HUDEP-2 (cell line): Measurements from ENCODE around the gene PDLIM5.
"Not testable (repeated sequence)": the region's sequence is repeated elsewhere in the genome, so short reads cannot be mapped to it uniquely, and the experiment has no call there.

Experiments
- DNase-seq, 76 experiments: peaks; one replicate each; lab custom pipeline; 2025; ENCODE audit not compliant: unreplicated experiment in 76 of 76; lab: John Stamatoyannopoulos, UW

The PDLIM5 gene

DNA sequence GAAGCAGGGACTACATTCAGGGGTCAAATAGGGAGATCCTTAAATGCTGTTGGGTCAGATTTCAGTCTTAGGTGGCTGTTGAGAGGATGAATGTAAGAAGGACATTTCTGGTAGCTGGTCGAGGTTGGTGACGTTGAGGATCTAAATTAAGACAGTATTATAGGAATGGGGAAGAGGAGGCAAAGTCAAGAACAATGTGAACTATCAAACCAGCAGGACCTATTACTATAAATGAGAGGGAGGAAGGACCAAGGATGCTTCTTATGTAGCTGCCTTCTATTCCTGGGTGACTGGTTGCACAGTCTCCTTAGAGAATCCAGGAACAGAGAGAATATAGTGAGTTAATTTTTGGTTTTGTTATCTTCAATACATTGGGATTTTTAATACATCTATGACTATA, 187.6 kb downstream of the PDLIM5 start:
- no peak for DNase-seq

DNA sequence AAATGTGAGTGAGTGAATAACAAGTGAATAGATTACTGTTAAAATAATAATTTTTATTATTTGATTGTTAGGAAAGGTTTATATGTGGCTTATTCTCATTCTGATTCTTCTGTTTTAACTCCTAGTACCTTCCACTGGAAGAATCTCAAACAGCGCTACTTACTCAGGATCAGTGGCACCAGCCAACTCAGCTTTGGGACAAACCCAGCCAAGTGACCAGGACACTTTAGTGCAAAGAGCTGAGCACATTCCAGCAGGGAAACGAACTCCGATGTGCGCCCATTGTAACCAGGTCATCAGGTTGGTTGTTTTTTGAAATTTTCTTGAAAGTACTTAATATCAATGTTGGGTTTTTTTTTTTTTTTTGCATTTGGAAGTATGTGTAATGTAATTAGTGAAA, 188.4 kb downstream of the PDLIM5 start:
- DNase-seq = no peak

DNA sequence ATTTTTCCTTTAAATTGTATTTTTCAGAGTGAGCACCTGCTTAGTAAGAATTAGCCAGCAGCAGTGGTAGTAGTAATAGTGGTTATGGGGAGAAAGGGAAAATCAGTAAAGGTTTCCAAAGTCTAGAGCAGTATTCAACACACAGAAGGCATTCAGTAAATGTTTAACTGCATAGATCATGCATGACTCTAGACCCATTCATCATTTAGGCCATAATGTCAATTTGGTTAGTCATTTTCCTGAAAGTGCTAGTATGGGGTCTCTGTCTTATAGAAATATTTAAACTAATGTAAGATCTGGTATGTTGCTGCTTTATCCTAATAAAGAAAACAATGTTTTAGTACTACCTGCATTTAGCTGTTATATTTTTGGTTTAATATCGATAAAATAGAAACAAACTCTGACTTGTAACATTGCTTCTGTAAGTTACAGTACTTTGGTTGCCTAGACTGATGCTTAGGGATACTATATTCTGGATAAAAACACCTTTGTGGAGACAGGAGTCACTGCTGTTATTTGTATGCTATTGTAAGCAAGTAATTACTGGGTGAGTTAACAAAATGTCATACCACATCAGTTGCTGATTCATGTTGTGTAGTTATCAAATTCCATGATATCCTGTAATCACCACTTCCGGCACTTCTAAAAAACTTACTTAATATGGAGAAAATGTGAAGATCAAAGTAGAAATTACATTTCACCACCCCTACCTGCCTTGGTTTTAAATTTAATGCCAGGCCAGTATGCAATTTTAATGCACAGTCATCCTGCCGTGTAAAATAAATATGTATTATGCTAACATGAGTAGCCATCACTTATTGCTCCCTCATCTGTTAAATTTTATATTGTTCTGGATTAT, 190.2 kb downstream of the PDLIM5 start:
- DNase-seq = no peak

DNA sequence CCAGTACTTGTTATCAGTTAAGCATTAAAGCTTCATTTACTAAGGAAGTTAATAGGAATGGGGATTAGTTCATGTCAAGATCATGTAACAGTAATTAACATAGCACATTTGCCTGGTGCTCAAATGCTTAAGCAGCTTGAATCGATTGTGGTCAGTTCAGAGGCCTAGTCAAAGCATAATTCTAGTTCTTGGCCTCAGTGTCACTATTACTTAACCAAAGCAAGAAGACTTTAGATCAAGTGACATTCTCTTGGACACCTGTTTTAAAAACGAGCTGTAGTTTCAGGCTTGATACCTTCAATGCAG, 190.8 kb downstream of the PDLIM5 start:
- no peak for DNase-seq

DNA sequence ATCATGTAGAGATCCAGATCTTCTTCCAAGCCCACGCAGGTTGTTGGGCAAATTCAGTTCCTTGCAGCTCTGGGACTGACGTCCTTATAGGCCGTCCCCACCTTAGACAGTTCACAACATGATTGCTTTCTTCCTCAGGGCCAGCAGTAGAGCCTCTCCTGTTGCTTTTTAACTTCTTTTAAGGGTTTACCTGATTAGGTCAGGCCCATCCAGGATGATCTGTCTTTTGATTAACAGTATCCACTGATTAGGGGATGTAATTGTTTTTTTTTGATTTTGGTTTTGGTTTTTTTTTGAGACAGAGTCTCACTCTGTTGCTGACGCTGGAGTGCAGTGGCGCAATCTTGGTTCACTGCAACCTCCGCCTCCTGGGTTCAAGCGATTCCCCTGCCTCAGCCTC, 197.0 kb downstream of the PDLIM5 start:
- no peak for DNase-seq

DNA sequence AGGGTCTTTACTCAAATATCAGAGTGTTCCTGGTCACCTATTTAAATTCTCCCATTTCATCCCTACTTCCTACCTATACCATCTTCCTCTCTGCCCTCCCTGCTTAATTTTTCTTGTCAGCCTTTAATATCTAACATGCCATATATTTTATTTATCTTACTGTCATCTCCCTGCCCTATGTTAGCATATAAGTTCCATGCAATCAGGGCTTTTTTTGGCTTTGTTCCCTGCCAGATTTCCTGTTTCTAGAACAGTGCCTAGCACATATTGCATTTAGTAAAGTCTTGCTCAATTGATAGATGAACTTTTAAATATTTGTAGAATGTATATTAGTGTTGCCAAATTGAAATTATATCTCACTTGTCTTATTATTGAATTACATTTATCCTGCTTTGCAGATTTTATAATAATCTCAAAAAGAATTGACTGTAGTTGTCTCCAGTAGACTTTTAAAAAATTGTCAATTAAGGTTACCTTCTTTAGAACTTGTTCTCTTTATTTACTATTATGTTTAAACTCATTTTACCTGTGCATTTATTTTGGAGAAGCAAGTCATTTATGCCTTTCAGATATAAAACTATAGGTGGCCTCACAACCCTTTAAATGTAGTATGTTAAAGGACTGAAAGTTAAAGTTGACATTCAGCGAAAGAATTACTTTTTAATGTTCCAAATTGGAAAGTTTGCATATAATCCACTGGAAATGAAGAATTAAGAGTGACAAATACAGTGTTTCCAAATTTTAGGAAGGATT, 197.8 kb downstream of the PDLIM5 start:
- DNase-seq = no peak

DNA sequence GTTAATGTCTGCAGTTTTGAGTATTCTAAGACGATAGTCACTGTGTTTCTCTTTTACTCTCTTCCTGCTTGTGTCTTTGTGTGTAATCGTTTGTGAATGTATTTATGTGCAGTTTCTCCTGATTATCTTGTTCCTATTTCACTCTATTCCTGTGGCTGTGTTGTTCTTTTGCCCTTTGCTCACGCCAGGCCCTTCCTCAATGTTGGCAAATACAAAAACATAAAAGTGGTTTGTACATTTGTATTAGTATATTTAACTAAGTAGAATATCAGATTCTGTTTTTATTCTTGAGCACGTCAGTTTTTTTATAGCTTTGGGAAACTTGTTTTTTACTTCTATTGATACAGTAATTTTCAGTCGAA, 198.4 kb downstream of the PDLIM5 start:
- no peak for DNase-seq

DNA sequence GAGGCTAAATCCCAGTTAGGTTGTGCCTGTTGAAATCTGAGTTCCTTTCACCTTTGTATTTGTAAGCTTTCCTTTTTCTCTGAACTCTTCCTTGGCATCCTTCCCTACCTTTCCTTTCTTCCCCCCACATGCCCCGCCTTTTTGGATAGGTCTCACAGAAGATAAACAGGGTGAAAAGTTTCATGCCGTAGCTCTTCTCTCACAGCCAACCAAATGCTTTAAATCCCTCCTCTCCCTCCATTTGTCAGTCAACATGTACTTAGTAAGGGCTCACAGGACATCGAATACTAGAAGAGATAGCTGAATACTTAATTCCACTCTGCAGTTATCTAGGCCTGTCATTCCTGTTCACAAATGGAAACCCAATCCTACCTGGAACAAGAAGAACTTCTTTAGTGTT, 198.9 kb downstream of the PDLIM5 start:
- DNase-seq = no peak

DNA sequence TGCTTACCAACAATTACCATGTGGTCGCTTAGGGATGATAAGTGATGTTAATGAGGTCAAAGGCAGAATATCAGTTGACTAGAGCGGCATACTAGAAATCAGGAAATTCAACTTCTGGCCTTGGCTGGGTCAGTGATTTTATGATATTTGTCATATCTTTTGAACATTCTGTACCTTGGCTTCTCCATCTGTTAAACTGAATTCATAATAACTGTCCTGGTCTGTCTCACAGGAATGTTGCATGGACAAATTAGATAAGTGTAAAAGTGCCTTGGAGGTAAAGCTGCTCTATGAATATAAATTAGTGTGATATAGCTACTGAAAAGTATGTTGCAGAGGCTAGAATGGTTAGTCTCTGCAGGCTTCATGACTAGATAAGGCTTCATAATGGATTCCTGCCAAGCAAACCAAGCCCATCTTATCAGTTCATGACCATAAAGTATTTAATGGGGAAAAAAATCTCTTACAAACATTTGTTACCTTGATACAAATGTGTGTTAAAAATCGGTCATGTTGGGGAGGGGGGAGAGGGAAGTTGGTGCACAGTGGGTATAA, 201.4 kb downstream of the PDLIM5 start:
- DNase-seq = peak in 47 of 76 experiments; percentile 0 to 90 (median 54)

DNA sequence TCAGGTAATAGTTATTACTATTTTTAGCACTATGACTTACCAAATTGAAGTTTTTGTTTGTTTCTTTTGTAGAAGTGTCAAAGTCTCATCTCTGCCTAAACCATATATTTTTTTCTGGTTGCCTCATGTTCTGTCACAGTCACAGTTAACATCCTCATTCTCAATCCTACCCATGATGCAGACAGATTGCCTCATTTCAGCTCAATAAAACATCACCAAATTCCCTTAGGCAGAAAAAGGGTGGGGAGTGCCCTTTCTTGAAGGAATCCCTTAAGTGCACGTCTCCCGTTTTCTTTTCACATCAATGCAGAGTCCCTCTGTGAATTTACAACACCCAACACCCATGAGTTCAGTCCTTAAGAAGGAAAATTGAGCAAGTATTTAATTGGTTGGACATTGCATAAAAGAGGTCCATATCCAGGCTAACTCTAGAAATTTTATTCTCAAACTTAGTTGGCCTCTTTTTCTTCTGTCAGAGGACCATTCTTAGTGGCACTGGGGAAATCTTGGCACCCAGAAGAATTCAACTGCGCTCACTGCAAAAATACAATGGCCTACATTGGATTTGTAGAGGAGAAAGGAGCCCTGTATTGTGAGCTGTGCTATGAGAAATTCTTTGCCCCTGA, 202.4 kb downstream of the PDLIM5 start:
- no peak for DNase-seq

DNA sequence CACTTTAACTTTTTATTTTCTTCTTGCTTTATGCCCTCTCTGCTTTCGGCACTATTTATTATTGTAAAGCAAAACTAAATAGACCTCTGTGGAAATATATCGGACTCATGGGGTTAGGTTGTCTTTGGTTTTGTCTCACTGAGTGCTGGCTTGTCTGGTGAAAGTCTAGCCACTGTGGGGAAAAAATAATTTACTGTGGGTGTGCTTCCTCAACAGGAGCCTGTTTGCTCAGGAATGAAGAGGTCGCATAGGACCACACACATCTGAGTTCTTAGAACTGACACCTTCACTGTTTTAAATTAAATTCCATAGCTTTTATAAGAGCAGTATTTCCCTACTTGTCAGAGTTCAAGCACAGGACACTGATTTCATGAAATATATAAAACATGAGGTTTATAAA, 203.0 kb downstream of the PDLIM5 start:
- DNase-seq = no peak

DNA sequence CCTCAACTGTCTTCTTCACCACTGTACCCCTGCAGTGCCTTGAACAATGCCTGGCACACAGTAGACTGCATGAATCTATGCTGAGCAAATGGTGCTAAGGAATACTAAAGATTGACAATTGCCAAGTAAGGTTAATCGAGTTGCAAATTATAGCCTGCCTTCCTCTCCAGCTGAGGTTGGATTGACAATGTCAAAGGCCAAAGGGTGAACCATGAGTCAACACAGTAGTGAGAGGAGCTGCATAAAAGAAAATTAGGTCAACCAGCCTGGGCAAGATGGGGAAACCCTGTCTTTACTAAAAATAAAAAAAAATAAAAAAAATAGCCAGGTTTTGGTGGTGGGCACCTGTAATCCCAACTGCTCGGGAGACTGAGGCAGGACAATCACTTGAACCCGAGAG, 208.9 kb downstream of the PDLIM5 start:
- no peak for DNase-seq

DNA sequence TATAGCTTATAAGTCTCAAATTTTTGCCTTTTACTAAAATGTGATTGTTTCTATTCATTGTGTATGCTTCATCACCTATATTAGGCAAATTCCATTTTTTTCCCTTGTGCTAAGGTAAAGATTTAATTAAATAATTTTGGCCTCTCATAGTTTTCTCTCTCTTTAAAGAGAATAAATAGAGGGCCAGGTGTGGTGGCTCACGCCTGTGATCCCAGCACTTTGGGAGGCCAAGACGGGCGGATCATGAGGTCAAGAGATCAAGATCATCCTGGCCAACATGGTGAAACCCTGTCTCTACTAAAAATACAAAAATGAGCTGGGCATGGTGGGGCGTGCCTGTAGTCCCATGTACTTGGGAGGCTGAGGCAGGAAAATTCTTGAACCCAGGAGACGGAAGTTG, 213.3 kb downstream of the PDLIM5 start:
- DNase-seq = not testable (repeated sequence)

DNA sequence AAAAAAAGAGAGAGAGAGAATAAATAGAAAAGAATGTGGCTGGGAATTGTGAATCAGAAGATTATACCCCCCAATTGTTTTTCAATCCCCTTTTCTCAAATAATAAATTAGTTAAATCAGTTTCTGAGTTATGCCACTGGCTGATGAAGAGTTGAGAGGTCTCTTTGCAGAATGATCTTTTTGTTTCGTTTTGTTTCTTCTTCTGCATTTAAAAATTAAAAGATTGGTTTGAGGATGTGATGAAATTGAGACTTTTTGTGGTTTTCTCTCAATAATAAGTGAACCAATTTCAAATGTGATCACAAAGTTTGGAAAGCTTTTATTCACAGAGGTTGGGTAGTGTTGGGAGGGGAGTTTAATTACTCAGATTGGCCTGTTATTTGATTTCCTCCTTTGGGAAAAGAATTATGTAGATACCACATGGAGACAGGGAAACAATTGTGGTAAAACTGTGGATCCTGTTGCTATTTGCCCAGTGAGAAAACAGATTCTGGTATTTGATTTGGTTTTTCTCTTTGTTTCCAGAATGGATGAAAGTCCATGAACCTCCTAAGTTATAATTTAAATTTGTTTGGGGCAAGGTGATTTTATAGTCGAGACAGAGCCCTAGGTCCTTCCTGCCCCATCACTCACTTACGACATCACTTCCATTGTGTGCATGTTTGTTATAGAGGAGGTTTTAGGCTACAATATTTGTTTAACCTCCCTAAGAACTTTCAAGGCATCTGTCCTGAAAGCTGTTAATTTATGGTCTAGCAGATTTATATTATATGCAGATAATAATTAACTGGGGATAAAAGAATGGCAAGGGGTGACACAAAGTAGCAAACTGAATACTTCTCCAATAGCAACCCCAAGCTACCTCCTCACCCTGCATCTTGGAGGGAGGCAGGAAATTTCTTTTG, 214.0 kb downstream of the PDLIM5 start:
- no peak for DNase-seq

DNA sequence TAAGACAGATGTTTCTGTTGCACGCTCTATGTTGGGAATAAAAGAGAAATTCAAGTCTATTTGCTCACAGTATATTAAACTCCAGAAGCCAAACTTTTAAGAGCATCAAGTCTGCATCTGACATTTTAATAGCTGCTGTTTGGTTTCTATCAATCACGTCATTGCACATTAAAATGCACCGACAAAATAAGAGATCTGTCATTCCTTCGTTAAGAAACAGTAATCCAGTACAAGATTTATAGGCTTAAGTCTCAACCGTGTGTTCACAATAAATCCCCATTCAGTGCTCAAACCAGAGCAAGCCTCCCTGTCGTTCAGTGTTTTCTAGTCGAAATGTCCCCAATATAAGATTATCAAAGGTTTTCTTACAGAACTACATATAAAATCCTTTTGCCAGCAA, 217.0 kb downstream of the PDLIM5 start:
- no peak for DNase-seq

DNA sequence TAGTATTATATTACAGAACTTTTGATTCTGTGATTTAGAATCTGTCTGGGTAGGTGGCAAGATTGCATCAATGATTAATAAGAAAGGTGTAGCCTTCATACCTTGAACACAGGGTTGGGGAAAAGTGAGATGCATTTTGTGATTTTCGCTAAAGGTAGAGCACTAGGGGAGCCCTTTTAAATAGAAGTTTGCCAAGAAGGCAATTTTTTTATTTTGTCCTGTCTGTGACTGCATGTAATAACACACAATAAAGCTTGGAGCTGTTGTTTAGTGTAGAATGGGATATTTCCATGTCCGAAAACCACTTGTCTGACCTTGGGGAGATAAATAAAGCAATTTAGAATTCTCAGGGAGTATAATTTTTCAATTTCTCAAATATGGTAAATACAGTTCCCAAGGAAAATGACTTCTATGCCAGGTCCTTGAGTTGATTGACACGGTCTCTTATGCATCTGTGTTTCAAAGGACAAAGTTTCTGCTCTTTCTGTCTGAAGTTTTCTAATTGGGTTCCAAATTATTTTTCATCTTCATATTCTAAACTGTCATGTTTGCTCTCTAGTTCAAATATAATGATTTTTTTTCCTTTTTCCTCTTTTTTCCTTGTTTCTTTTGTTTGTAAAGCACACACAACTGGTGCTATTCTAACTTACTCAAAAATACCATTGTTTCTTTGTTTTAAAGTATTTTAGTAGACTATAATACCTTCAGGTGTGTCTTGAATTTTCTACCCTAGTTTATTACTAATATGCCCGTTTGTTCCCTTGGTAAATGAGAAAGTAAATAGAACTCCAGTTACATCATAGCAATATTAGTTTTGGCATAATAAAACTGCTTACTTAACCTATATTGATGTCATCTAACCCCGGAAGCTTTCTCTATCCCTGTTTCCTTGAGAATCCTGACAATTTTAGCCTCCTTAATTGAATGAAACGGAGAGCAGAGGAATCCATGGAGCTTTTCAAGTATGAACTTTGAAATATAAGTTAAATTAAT, 218.2 kb downstream of the PDLIM5 start:
- DNase-seq = no peak

DNA sequence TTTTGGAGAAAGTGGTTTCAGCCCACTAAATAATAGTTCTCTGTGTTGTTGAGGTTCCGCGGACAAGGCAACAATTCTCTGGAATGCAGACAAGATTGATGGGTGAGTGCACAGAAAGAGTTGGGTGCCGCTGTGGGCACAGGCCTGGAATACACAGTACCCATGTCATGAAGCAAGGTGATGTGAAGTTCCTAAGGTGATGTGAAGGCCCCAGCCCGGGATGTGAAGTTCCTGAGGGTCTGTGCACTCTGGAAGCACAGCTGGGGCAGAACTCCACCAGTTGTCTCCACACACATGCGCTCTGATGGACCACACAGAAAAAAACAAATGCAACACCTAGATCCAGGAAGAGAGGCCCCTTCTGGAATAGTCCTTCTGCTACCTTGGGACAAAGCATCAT, 219.4 kb downstream of the PDLIM5 start:
- DNase-seq = no peak

DNA sequence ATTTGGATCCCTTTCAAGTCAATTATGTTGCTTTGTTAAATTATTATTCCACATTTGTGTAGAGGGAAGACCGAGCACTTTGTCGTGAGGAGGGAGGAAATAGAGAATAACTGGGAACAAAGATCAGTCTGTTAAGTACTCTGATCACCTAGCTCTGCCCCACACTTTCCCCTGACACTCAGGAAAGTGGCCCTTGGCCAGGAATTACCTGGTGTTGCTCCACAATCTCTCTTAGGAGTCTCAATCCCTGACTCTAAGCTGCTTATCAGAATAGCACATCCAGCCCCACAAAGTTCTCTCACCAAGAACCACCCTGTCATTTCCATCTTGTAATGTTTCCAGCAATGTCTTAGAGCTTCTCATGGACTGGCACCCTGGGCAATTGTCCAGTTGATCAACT, 222.2 kb downstream of the PDLIM5 start:
- DNase-seq = no peak

DNA sequence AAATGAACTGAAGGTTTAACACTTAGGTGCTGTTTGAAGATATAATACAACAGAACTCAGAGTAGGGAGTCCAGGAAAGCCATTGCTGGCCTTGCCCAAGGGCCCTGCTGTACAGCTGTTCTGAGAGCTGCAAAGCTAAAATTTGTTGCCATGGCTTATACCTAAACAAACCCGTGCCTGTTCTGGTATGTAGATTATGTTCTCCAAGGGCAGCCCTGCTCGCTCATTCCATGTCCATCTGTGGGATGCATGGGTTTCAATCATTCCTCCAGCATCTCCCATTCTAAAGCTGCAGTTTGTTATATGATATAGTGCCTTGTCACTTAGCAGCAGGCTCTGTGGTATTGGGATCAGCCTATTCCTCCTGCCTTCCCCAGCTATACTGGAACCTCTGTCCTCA, 225.2 kb downstream of the PDLIM5 start:
- no peak for DNase-seq
